Measurements from ENCODE around the gene PRMT1.

The PRMT1 gene

DNA sequence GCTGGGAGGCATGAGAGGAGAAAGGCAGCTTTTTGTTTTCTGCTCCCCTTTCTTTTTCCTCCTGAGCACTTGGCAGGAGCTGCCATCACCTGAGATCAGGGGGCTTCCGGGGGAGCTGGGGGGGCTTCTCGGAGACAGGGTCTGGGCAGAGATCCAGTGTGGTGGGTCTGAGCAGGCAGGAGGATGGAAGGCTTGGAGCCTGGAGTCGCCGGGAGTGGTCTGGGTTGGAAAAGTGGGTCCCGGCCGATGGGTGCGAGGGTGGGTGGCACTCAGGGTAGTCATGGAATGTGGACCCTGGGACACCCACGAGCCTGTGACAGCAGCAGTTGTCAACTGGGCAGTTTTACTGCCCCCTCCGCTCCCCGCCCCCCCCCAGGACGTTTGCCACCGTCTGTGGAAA lies 10.1 kb downstream of the PRMT1 start:
- in situ Hi-C loops (cut with HindIII; ENCODE audit: low sequenced_read_pairs), result no loop called here

DNA sequence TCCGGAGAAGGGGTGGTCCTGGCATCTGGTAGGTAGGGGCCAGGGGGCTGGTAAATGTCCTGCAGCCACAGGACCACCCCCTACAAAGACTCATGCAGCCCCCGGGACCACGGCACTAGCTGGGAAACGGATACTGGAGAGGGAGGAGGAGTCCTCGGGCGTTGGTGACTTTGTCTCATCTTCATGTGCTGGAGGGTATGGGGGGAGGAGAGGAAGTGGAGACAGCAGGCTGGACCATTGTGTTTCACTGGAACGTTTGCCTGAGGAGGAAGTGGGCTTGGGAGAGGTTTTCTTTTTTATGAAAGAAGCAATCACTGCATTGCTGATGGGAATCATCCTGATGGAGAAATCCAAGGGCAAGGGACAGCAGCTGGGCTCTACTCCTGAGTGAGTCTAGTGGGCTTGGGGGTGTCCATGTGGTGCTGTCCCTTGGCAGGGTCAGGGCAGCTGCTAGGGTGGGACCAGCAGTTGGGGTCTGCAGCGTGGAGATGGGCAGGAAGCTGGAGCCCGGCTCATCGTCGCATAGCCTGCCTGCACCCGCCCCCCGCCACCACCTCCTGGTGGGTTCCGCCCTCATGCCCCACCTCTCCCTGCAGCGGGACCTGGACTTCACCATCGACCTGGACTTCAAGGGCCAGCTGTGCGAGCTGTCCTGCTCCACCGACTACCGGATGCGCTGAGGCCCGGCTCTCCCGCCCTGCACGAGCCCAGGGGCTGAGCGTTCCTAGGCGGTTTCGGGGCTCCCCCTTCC lies 10.7 kb downstream of the PRMT1 start:
- in situ Hi-C loops (cut with HindIII; ENCODE audit: low sequenced_read_pairs), result no loop called here

DNA sequence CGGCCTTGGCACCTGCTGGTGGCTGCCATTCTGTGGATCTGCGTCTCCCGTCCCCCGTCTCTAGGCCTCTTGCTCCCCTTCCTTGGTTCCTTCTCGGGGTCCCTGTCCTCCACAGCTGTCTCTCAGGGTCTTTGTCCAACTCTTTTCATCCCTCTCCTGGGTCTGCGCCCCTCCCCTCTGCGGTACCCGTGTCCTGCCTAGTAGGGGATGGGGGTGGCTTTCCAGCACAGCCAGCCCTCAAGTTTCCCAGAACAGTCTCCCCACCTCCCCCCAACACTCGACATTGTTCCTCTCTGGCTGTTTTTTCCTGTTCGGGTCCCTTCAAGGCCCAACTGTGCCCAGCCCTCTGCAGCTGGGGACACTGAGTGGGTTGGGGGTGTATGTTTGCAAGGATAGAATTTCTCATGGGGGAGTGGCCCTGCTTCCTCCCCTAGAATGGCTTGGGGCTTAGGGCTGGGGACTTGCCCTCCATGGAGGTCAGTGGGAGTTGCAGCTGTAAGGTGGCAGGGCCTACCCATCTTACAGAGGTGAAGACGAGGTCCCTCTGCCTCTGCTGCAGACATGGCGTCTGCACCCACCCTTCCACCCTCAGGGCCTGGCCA lies 11.6 kb downstream of the PRMT1 start:
- in situ Hi-C loops (cut with HindIII; ENCODE audit: low sequenced_read_pairs), result no loop called here

DNA sequence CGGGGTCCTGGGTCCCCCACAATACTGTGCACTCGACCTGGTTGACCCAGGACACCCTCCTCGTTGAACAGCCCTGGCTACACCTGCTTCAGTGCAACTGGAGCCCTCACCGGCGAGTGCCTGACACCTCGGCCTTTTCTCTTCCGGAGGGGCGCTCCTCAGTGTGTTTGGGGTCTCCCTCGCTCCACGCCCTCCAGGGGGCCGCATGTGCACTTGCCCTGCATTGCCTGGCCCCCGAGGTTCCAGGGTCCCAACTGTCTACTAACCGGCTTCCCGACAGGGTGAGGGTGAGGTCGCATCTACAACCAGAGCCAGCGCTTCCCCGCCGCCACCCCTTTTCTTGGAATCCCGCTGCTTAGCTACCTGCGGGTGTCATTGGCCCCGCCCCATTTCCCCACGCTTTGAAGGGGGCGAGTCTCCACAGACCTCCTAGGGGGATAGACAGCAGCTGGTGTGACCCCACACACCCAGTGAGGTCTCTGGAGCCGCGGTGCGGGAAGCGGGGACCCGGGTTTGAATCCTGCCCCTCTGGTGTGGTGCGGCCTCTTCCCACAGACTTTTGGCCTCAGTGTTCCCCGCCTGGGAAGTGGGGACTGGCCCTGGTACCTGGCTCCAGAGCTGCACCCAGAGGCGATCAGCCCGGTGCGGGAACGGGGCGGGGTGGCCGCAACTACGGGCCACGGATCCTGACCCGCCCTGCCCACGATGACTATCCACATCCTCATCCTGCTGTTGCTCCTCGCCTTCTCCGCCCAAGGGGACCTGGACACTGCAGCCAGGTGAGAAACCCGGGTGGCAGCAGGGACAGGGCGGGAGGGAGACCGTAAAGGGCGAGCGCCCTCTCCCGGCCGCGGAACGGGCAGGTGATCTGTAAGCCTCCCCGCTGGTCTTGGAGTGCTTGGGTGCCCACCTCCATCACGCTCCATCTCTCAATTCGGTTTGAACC lies 12.3 kb downstream of the PRMT1 start, which contains the start of gene ADM5:
TSS of gene ADM5 (plus strand) at position 462 of the 946 bp plus-strand sequence. CDS start at position 706, 244 bp downstream.
- in situ Hi-C loops (cut with HindIII; ENCODE audit: low sequenced_read_pairs), result no loop called here

DNA sequence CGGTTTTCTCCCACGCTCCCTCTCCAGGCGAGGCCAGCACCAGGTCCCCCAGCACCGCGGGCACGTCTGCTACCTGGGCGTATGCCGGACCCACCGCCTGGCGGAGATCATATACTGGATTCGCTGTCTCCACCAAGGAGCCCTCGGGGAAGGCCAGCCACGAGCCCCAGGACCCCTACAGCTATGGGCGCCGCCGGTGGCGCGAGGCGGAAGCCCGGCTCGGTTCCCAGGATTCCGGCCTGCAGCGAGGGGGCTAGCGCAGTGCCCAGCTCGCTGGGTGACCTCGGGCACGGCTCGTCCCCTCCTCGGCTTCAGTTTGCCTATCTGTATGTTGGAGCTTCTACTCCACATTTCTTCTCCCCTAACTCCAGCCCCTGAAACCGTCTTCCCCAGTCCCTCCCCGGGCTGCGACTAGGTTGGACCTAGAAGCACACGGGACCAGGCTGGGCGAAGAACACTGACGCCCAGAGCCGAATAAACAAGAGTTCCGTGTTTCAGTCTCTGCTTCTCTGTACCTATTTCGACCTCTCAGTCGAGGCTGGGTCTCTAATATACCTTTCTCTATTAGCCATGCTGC lies 13.1 kb downstream of the PRMT1 start:
- in situ Hi-C loops (cut with HindIII; ENCODE audit: low sequenced_read_pairs), result no loop called here

DNA sequence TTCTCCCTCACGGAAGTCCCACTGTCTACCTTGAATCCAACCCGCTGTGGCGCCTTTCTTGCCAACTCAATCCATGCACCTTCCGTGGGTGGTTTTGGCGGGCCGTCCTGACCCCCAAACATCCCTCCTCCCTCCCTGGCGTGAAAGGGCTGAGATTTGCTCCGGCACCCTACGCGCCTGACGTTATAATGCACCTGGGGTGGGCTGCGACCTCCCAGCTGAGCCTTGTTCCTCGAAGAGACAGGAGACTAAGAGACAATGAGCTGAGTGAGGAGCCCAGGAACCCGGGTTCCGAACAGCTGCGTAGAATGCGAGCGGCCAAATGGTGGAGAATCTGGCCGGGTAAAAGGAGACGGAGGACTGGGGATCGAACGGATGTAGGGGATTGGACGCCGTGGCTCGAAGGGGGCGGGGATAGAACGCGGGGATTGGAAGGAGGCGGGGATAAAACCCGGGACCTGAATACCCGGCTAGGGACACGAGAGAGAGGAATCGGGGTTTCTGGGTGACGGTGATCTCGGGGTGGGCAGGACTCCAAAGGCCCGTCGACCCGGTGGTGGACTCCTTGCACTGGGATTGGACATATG lies 13.7 kb downstream of the PRMT1 start, which contains the start of gene CPT1C:
TSS of gene CPT1C (plus strand) at position 461 of the 587 bp plus-strand sequence. CDS start 1,137 bp downstream, outside the sequence.
- in situ Hi-C loops (cut with HindIII; ENCODE audit: low sequenced_read_pairs), result no loop called here

DNA sequence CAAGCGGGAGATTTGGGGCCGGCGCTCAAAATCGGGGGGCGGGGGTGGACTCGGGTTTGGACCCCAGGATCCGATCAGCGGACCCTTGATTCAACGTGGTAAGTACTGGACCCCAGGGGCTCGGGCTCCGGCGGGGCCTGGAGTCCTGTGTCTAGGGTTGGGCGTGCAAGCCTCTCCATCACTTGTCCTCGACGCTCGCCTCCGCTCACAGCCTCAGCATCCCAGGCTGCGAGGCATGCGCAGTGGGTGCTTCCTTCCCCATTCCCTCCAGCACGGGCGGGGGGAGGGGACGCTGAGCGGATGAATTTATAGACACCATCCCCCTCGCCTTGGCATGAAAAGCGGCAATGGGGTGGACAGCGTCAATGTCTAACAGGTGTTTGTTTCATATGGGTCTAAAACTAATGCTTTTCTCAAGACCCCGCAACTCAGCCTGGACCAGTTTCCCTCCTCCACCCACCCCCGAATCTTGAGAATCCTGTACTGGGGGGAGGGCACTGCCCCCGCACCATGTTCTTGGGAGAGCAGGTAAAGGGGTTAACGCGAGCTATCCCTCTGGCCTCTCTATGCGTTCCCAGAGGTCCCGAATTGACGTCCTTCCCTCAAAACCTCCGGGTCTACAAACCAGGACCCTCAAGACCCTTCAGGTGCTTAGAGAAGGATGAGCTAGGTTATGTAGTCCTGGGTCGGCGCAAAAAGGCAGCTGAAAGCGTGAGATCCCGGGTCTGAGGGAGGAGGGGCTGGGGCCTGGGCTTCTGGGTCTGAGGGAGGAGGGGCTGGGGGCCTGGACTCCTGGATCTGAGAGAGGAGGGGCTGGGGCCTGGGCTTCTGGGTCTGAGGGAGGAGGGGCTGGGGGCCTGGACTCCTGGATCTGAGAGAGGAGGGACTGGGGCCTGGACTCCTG lies 14.4 kb downstream of the PRMT1 start:
- in situ Hi-C loops (cut with HindIII; ENCODE audit: low sequenced_read_pairs), result no loop called here

DNA sequence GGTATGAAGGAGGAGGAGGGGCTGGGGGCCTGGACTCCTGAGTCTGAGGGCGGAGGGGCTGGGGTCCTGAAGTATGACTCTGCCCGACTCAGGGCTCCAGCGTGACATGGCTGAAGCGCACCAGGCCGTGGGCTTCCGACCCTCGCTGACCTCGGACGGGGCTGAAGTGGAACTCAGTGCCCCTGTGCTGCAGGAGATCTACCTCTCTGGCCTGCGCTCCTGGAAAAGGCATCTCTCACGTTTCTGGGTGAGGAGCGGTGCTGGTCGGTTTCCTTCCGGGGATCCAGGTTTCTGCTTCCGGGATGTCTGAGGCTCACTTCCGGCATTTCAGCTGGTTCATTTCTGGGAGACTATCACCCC lies 15.1 kb downstream of the PRMT1 start:
- in situ Hi-C loops (cut with HindIII; ENCODE audit: low sequenced_read_pairs), result no loop called here

DNA sequence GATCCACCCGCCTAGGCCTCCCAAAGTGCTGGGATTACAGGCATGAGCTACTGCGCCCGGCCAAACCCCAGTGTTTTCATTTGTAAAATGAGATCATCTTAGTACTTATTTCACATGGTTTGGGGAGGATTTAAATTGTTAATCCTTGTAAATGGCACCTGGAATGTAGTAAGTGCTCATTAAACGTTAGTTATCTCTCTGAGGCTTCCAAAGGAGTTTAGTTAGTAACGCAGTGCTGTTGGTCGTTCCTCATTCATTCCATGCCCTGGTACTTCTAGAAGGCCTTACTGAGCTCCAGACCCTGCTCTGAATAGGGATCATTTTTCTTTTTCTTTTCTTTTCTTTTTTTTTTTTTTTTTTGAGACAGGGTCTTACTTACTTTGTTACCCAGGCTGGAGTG lies 19.0 kb downstream of the PRMT1 start:
- in situ Hi-C loops (cut with HindIII; ENCODE audit: low sequenced_read_pairs), result no loop called here

DNA sequence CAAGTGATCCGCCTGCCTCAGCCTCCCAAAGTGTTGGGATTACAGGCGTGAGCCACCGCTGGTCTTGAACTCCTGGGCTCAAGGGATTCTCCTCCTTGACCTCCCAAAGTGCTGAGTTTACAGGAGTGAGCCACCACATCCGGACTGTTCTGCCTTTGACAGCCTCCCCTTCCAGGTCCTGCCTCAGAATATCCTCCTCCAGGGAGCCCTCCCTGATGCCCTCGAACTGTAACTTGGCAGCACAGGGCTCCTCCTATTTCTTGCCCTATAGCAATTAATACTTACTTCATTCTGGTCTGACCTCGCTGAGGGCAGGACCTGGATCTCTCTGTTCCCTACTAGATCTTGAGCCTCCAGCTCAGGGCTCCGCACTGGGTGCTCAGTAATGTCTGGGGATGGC lies 19.8 kb downstream of the PRMT1 start:
- in situ Hi-C loops (cut with HindIII; ENCODE audit: low sequenced_read_pairs), result no loop called here

DNA sequence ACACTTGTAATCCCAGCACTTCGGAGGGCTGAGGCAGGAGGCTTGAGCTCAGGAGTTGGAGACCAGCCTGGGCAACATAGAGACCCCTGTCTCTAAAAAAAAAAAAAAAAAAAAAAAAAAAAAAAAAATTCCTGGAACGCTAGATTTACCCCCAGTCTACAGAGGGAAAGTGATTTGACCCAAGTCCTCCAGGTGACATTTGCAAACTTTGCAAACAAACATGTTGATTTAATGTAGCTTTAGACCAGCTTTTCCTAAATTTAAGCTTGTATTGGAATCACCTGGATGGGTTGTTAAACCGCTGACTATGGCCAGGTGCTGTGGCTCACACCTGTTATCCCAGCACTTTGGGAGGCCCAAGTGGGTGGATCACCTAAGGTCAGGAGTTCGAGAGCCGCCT lies 22.3 kb downstream of the PRMT1 start:
- in situ Hi-C loops (cut with HindIII; ENCODE audit: low sequenced_read_pairs), result no loop called here

DNA sequence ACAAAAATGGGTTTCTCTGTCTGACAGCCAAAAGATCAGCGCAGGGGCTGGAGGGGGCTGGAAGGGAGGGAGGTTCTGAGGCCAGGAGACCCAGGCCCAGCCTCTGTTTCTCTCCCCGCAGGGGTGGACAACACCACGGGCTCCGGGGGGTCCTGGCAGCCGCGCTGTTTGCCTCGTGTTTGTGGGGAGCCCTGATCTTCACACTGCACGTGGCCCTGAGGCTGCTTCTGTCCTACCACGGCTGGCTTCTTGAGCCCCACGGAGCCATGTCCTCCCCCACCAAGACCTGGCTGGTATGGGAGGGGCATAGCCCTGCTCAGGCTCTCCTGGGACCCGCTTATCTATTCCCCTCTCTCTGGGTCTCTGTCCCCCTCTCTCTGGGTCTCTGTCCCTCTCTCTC lies 23.5 kb downstream of the PRMT1 start:
- in situ Hi-C loops (cut with HindIII; ENCODE audit: low sequenced_read_pairs), result no loop called here

DNA sequence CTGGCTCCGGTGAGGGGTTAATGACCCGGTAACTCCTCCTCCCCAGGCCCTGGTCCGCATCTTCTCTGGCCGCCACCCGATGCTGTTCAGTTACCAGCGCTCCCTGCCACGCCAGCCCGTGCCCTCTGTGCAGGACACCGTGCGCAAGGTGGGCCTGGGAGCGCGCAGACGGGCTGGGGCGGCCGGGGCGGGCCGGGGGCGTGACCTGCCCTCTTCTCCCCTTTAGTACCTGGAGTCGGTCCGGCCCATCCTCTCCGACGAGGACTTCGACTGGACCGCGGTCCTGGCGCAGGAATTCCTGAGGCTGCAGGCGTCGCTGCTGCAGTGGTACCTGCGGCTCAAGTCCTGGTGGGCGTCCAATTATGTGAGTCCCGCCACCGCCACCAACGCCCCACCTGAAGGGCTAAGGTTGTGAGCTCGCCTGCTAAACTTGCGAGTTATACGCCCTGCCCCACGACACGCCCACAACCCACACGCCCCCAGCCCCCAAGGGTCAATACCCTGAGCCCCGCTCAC lies 24.3 kb downstream of the PRMT1 start:
- in situ Hi-C loops (cut with HindIII; ENCODE audit: low sequenced_read_pairs), result no loop called here

DNA sequence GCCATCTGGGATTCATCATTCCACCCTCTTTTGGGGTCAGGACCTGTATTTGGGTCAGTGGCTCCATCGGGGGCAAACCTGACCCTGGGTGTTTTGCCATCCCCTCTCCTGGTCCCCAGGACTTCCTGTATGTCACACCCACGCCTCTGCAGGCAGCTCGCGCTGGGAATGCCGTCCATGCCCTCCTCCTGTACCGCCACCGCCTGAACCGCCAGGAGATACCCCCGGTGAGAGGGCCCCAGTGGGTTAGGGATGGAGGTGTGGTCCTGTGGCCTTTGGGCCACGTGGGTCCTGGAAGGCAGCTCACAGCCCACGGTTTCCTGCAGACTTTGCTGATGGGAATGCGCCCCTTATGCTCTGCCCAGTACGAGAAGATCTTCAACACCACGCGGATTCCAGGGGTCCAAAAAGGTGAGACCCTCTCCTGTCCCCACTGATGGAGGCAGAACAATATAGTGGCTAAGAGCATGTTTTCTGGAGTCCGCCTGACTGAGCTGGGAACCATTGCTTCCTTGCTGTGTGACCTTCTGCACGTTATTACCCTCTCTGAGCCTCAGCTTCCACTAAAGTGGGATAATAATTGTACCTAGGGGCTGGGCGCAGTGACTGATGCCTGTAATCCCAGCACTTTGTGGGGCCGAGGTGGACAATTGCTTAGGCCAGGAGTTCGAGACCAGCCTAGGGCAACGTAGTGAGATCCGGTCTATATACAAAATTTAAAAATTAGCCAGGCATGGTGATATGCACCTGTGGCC lies 28.0 kb downstream of the PRMT1 start:
- in situ Hi-C loops (cut with HindIII; ENCODE audit: low sequenced_read_pairs), result no loop called here

DNA sequence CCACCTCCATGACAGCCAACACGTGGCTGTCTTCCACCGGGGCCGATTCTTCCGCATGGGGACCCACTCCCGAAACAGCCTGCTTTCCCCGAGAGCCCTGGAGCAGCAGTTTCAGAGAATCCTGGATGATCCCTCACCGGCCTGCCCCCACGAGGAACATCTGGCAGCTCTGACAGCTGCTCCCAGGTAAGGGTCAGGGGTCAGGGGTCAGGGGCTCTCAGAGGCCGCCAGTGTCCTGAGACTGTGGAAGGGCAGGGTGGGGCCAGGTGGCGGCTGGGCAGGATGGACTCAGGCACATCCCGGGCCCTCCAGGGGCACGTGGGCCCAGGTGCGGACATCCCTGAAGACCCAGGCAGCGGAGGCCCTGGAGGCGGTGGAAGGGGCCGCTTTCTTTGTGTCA lies 28.8 kb downstream of the PRMT1 start:
- in situ Hi-C loops (cut with HindIII; ENCODE audit: low sequenced_read_pairs), result no loop called here

DNA sequence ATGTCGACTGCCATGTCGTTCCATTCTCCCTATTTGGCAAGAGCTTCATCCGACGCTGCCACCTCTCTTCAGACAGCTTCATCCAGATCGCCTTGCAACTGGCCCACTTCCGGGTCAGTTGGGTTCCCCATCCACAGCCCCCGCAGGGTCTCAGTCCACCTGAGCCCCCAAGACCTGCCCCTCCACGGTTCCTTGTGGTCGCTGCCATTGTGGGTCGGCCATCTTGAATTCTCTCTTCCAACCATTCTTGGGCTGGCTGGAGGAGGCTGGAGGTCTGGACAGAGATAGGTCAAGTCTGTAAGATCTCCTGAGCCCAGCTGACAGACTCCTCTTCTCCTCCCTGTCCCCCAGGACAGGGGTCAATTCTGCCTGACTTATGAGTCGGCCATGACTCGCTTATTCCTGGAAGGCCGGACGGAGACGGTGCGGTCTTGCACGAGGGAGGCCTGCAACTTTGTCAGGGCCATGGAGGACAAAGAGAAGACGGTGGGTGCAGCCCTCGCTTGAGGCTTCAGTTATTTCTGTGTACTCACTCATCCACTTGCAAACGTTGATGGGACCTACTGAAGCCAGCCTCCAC lies 33.4 kb downstream of the PRMT1 start:
- in situ Hi-C loops (cut with HindIII; ENCODE audit: low sequenced_read_pairs), result no loop called here

DNA sequence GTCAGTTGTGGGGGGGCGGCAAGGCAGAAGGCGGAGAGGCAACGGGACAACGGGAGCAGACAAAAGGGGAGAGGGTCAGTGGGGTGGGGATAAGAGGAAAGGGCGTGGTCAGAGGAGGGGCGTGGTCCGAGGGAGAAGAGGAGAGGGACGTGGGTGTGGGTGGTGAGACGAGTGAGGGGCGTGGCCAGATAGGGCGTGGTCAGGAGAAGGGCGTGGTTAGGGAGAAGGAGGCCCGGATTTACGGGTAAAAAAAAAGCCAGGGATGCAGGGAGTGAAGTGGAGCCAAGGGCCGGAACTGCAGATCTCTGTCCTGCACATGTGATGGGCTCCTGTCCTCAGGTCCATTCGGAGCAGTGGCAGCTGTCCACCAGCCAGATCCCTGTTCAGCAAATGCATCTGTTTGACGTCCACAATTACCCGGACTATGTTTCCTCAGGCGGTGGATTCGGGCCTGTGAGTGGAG lies 35.4 kb downstream of the PRMT1 start:
- in situ Hi-C loops (cut with HindIII; ENCODE audit: low sequenced_read_pairs), result no loop called here

DNA sequence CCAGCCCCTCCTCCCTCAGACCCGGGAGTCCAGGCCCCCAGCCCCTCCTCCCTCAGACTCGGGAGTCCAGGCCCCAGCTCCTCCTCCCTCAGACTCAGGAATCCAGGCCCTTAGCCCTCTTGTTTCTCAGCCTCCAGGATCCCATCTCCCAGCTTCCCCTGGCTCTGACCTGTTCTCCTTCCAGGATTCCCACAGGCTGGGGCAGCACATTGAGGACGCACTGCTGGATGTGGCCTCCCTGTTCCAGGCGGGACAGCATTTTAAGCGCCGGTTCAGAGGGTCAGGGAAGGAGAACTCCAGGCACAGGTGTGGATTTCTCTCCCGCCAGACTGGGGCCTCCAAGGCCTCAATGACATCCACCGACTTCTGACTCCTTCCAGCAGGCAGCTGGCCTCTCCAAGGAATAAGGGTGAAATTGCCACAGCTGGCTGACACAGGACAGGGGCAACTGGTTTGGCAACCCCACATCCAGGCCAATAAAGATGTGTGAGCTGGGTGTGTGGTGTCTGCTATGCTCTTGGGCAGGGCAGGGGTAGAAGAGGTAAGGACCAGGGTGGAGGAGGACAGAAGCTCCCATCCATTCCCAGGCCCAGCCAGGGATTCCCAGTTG lies 36.3 kb downstream of the PRMT1 start:
- in situ Hi-C loops (cut with HindIII; ENCODE audit: low sequenced_read_pairs), result no loop called here
